ENCODE data around the gene NUDT1.

The NUDT1 gene

GRCh38 chr7:2282185-2282751 is 40.2 kb downstream of the NUDT1 start:
- TF ChIP-seq FOXM1 (IDR thresholded peaks at IDR 0.05; ENCODE audit: borderline replicate concordance, low read depth) (no peak), CREB1 (IDR thresholded peaks at IDR 0.05; ENCODE audit: low read depth) (no peak), USF1 (IDR thresholded peaks at IDR 0.05) (no peak), MAX (IDR thresholded peaks at IDR 0.05) (no peak), EP300 (IDR thresholded peaks at IDR 0.05; ENCODE audit: borderline replicate concordance) (no peak), RAD21 (IDR thresholded peaks at IDR 0.05; ENCODE audit: low read depth) (no peak), NFIC (IDR thresholded peaks at IDR 0.05) (no peak), ZBTB7A (IDR thresholded peaks at IDR 0.05; ENCODE audit: low read depth) (no peak), YY1 (IDR thresholded peaks at IDR 0.05; ENCODE audit: low read depth) (no peak), TCF12 (IDR thresholded peaks at IDR 0.05; ENCODE audit: low read depth) (no peak)
- TF ChIP-seq, protein P1, sequence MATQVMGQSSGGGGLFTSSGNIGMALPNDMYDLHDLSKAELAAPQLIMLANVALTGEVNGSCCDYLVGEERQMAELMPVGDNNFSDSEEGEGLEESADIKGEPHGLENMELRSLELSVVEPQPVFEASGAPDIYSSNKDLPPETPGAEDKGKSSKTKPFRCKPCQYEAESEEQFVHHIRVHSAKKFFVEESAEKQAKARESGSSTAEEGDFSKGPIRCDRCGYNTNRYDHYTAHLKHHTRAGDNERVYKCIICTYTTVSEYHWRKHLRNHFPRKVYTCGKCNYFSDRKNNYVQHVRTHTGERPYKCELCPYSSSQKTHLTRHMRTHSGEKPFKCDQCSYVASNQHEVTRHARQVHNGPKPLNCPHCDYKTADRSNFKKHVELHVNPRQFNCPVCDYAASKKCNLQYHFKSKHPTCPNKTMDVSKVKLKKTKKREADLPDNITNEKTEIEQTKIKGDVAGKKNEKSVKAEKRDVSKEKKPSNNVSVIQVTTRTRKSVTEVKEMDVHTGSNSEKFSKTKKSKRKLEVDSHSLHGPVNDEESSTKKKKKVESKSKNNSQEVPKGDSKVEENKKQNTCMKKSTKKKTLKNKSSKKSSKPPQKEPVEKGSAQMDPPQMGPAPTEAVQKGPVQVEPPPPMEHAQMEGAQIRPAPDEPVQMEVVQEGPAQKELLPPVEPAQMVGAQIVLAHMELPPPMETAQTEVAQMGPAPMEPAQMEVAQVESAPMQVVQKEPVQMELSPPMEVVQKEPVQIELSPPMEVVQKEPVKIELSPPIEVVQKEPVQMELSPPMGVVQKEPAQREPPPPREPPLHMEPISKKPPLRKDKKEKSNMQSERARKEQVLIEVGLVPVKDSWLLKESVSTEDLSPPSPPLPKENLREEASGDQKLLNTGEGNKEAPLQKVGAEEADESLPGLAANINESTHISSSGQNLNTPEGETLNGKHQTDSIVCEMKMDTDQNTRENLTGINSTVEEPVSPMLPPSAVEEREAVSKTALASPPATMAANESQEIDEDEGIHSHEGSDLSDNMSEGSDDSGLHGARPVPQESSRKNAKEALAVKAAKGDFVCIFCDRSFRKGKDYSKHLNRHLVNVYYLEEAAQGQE (IDR thresholded peaks at IDR 0.05; ENCODE audit: low read depth): no peak

DNA sequence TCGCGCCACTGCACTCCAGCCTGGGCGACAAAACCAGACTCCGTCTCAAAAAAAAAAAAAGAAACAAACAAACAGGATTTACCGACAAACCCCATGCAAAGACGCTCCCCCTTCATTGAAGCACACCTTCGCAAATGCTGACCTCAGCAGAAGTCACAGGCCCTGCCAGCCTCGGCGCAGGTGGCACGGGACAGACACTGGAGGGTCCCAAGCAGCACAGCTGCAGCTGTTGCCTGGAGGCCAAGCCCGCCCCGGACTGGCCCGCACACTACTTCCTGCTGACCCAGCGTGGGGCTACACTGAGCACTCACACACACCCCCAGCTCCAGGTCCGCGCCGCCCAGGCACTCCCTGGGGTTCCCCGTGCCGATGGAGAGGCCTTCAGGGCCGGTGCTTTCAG is 41.0 kb downstream of the NUDT1 start:
- no peak for TF ChIP-seq USF1 (IDR thresholded peaks at IDR 0.05)
- no peak for TF ChIP-seq YY1 (IDR thresholded peaks at IDR 0.05; ENCODE audit: low read depth)
- TF ChIP-seq, protein P1 (IDR thresholded peaks at IDR 0.05; ENCODE audit: low read depth): no peak
- TF ChIP-seq EP300 (IDR thresholded peaks at IDR 0.05; ENCODE audit: borderline replicate concordance): no peak
- no peak for TF ChIP-seq RAD21 (IDR thresholded peaks at IDR 0.05; ENCODE audit: low read depth)
- TF ChIP-seq CREB1 (IDR thresholded peaks at IDR 0.05; ENCODE audit: low read depth): no peak
- TF ChIP-seq TCF12 (IDR thresholded peaks at IDR 0.05; ENCODE audit: low read depth): no peak
- no peak for TF ChIP-seq ZBTB7A (IDR thresholded peaks at IDR 0.05; ENCODE audit: low read depth)
- TF ChIP-seq FOXM1 (IDR thresholded peaks at IDR 0.05; ENCODE audit: borderline replicate concordance, low read depth): no peak
- TF ChIP-seq EGR1 (IDR thresholded peaks at IDR 0.05): no peak
- no peak for TF ChIP-seq NFIC (IDR thresholded peaks at IDR 0.05)
- no peak for TF ChIP-seq CEBPB (IDR thresholded peaks at IDR 0.05)
- no peak for TF ChIP-seq TEAD4 (IDR thresholded peaks at IDR 0.05)
- TF ChIP-seq MAX (IDR thresholded peaks at IDR 0.05): no peak
- TF ChIP-seq TAF1 (IDR thresholded peaks at IDR 0.05; ENCODE audit: low read depth): no peak

DNA sequence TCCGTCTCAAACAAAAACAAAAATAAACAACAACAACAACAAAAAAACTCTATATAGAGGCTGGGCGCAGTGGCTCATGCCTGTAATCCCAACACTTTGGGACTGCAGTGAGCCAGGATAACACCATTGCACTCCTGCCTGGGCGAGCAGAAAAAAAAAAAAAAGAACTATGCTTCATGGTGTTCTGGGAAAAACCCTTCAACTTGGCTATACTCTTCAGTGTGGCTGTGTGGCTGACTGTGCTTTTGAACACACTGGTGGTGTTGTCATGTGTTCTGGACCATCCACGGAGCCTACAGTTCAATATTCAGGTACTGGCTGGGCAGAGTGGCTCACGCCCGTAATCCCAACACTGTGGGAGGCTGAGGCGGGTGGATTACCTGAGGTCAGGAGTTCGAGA is 45.7 kb downstream of the NUDT1 start:
- TF ChIP-seq CREB1 (IDR thresholded peaks at IDR 0.05; ENCODE audit: low read depth) (no peak), EP300 (IDR thresholded peaks at IDR 0.05; ENCODE audit: borderline replicate concordance) (no peak), CEBPB (IDR thresholded peaks at IDR 0.05) (no peak), YY1 (IDR thresholded peaks at IDR 0.05; ENCODE audit: low read depth) (no peak), EGR1 (IDR thresholded peaks at IDR 0.05) (no peak), FOXM1 (IDR thresholded peaks at IDR 0.05; ENCODE audit: borderline replicate concordance, low read depth) (no peak), MAX (IDR thresholded peaks at IDR 0.05) (no peak), USF1 (IDR thresholded peaks at IDR 0.05) (no peak)
- TF ChIP-seq, protein P1 (IDR thresholded peaks at IDR 0.05; ENCODE audit: low read depth): no peak

DNA sequence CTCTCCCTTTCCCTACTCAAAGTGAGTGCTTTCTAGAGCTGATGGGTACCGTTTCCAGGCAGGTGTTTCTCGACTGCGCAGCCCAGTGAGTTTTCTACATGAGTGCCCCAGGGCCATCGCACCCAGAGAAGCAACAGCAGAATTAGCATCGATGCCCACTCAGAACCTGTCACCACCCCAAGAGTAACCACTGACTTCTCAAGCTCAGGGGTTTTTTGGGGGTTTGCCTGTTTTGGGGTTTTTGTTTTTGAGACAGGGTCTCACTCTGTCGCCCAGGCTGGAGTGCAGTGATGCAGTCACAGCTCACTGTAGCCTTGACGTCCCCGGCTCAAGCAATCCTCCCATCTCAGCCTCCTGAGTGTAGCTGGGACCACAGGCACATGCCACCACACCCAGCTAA is 46.5 kb downstream of the NUDT1 start:
- TF ChIP-seq MAX (IDR thresholded peaks at IDR 0.05): no peak
- no peak for TF ChIP-seq CREB1 (IDR thresholded peaks at IDR 0.05; ENCODE audit: low read depth)
- no peak for TF ChIP-seq TEAD4 (IDR thresholded peaks at IDR 0.05)
- TF ChIP-seq TCF12 (IDR thresholded peaks at IDR 0.05; ENCODE audit: low read depth): no peak
- no peak for TF ChIP-seq ZBTB7A (IDR thresholded peaks at IDR 0.05; ENCODE audit: low read depth)
- TF ChIP-seq EP300 (IDR thresholded peaks at IDR 0.05; ENCODE audit: borderline replicate concordance): no peak
- no peak for TF ChIP-seq USF1 (IDR thresholded peaks at IDR 0.05)
- TF ChIP-seq, protein P1 (IDR thresholded peaks at IDR 0.05; ENCODE audit: low read depth): no peak
- TF ChIP-seq FOXM1 (IDR thresholded peaks at IDR 0.05; ENCODE audit: borderline replicate concordance, low read depth): no peak

Data from Ishikawa (cell line).